AG04449 (cell line): ENCODE results near the gene SNAP23.
A peak's percentile ranks its signal among the peaks of the same experiment; 100 is the strongest.

Experiments
- CTCF ChIA-PET: fragments of 350-600 bp; formaldehyde crosslinking; extraction: SDS; loops from one replicate; lab custom pipeline; 2021; ENCODE audit warnings: antibody characterized with exemption; lab: Yijun Ruan, JAX
- POLR2A ChIA-PET: fragments of 400-600, 350-600 bp; formaldehyde crosslinking; extraction: SDS; loops from one replicate; lab custom pipeline; 2020; ENCODE audit warnings: antibody characterized with exemption, inconsistent platforms; lab: Yijun Ruan, JAX
- DNase-seq: peaks from one replicate; pipeline ENCODE4 v3.0.0-alpha.2; 2010; ENCODE audit warnings: low read depth, low spot score
- H3K4me3 ChIP-seq: 2 replicates; pipeline ENCODE4 v1.5.1; 2011; ENCODE audit warnings: low read depth, mild to moderate bottlenecking, control low read depth, low read length
- CTCF ChIP-seq: IDR thresholded peaks from one replicate; pipeline ENCODE4 v1.5.1; 2011; ENCODE audit warnings: mild to moderate bottlenecking, moderate library complexity, low read length, control low read depth, inconsistent platforms; ENCODE audit not compliant: insufficient read depth; ENCODE audit errors: missing control alignments

SNAP23 gene

GRCh38 chr15:42491539-42492225, 3.8 kb upstream of the SNAP23 start:
- ChIA-PET POLR2A (interaction anchor here (0.9 kb wide), 1 partner anchor 8 kb away, joined by 3 read pairs; no protein-coding TSS in a partner anchor), CTCF (interaction anchor here (1.0 to 2.6 kb wide), 4 partner anchors 16 to 160 kb away, joined by 3 to 7 read pairs (median 3); no protein-coding TSS in a partner anchor)
- peak; percentile 24 for DNase-seq
- peak overlapping the region; percentile 96 for H3K4me3 ChIP-seq
- no peak for TF ChIP-seq CTCF

GRCh38 chr15:42493679-42494078, 1.8 kb upstream of the SNAP23 start:
- ChIA-PET CTCF (no interaction called here), POLR2A (no interaction called here)
- no peak for DNase-seq
- TF ChIP-seq CTCF = no peak
- no peak overlapping the region for H3K4me3 ChIP-seq

- H3K4me3 ChIP-seq = peak overlapping the region; percentile 83
- TF ChIP-seq CTCF = no peak
- ChIA-PET POLR2A (interaction anchor here (1.0 to 1.4 kb wide), 4 partner anchors 10 to 80 kb away, joined by 3 to 7 read pairs (median 5); partner anchors contain the start of gene STARD9), CTCF (interaction anchor here (1.5 kb wide), 2 partner anchors 23 to 25 kb away, joined by 3 to 6 read pairs; no protein-coding TSS in a partner anchor)
- peak; percentile 23 for DNase-seq
Observed at GRCh38 chr15:42494998-42495360, 455 bp upstream of the SNAP23 start.

GRCh38 chr15:42498212-42499068, 3.0 kb downstream of the SNAP23 start:
- CTCF ChIA-PET = interaction anchor here (1.1 kb wide), 1 partner anchor 27 kb away, joined by 3 read pairs; no protein-coding TSS in a partner anchor
- no peak for TF ChIP-seq CTCF

GRCh38 chr15:42499858-42500609, 4.6 kb downstream of the SNAP23 start:
- POLR2A ChIA-PET = no interaction called here
- TF ChIP-seq CTCF = no peak
- H3K4me3 ChIP-seq = no peak overlapping the region
- CTCF ChIA-PET = interaction anchor here (1.2 to 1.8 kb wide), 2 partner anchors 10 to 151 kb away, joined by 3 to 6 read pairs; no protein-coding TSS in a partner anchor
- DNase-seq = no peak

More at GRCh38 chr15:42498212-42499068, 3.0 kb downstream of the SNAP23 start:
- POLR2A ChIA-PET = interaction anchor here (0.9 kb wide), 1 partner anchor 7 kb away, joined by 3 read pairs; the partner anchor contains the start of gene ZNF106
- no peak overlapping the region for H3K4me3 ChIP-seq
- no peak for DNase-seq
